GM21526 (cell line): ENCODE measurements around the gene LRRC8A.
"Not testable (repeated sequence)": the region's sequence is repeated elsewhere in the genome, so short reads cannot be mapped to it uniquely, and the experiment has no call there.

Experiments used
- ATAC-seq: cut with Tn5 transposase; IDR thresholded peaks from one replicate; pipeline ENCODE4 v1.9.1; 2021; ENCODE audit warnings: moderate library complexity; ENCODE audit not compliant: unreplicated experiment, low FRiP score

LRRC8A gene

GRCh38 chr9:128862401-128862851 lies 19.5 kb upstream of the LRRC8A start:
- no peak for ATAC-seq

- ATAC-seq = no peak
Measured at GRCh38 chr9:128863647-128864046, 18.3 kb upstream of the LRRC8A start.

DNA sequence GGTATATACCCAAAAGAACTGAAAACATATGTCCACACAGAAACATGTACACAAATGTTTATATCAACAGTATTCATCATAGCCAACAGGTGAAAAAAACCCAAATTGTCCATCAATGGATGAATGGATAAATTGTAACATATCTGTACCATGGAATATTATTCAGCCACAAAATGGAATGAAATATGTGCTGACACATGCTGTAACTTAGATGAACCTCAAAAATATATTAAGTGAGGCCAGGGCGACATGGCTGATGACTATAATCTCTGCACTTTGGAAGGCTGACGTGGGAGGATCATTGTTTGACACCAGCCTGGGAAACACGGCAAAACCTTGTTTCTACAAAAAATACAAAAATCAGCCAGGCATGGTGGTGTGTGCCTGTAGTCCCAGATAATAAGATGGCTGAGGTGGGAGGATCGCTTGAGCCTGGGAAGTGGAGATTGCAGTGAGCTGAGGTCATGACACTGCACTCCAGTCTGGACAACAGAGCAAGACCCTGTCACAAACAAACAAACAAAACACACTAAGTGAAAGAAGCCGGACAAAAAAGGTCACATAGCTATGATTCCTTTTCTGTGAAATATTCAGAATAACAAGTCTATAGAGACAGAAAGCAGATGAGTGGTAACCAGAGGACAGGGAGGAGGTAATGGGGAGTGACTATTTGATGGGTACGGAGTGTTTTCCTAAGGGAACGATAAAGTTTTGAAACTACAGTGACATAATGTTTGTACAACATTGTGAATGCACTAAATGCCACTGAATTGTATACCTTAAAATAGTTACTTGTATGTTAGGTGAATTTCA lies 11.6 kb upstream of the LRRC8A start:
- no peak for ATAC-seq

- ATAC-seq = not testable (repeated sequence)
Measured at GRCh38 chr9:128870941-128871265, 11.0 kb upstream of the LRRC8A start.

- no peak for ATAC-seq
Measured at GRCh38 chr9:128877852-128878251, 4.1 kb upstream of the LRRC8A start.

DNA sequence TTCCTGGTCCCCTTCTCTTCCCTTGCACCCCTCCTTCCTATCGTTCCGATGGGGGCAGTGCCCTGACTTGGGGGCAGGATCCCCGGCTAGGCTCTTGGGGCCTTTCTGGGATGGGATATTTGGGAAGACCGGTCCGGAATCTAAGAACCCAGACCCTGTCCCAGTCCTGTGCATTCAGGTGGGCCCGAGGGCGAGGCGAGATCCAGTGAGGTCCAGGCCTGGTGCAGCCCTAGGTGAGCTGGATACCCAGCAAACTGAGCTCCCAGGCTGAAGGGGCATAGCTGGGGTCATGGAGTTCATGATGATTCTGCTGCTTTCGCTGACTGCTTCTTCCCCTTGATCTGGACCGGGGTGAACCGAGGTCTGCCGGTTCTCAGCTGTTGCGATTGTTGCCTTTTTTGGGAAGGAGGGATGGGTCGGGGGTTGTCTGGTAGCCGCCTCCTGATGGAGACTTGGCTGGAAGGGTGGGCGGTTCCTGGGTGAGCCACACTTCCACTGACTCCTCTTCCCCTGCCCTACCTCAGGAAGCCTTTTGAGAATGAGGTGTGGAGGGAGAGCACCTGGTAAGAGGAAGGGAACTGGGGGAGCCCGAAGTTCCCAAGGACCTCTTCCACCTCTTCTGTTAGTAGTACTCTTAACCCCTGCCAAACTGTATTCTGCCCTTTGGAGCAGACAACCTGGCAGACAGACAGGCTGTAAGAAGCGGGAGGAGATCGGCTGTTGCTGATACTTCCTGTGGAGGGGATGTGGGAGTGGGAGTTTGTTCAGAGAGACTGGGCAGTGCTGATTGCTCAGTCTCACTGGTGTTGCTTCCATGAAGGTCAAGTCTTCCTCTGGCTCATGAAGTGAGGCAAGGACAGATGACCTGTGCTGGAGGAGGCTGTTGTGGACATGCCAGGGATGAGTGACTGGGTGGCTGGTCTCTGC lies 1.0 kb downstream of the LRRC8A start:
- no peak for ATAC-seq

DNA sequence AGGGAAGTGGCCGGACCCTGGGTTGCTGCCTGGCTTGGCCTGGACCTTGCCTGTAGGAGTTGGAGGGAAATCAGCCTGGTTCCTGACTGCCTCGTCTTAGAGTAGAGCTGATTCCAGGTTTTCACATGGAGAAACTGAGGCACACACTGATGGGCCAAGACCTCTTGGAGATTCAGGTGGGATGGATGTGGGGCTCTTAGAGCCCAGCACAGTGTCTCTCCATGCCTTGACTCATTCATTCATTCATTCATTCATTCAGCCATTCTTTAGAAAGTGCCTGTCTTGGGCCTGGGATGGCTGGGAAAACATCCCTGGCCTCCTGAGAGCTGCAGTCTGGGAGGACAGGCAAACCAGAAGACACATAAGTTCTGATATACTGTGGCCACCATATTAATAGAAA lies 2.2 kb downstream of the LRRC8A start:
- no peak for ATAC-seq

GRCh38 chr9:128885376-128885775 lies 3.4 kb downstream of the LRRC8A start:
- no peak for ATAC-seq

DNA sequence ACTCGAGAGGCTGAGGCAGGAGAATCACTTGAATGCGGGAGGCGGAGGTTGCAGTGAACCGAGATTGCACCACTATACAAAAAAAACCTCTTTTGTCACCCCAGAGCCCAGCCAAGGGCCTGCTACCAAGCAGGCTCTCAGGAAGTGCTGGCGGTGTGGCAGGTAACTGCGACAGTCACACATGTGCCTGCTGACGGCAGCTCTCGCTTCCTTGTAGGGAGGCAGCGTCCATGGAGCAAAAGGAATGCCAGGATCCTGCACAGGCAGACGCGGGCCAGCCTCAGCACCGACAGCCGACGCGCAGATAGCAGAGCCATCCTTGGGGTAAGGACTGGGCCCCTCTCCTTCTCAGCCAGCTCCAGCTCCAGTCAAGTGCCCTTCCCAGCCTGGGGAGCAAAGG lies 3.9 kb downstream of the LRRC8A start:
- ATAC-seq = no peak

DNA sequence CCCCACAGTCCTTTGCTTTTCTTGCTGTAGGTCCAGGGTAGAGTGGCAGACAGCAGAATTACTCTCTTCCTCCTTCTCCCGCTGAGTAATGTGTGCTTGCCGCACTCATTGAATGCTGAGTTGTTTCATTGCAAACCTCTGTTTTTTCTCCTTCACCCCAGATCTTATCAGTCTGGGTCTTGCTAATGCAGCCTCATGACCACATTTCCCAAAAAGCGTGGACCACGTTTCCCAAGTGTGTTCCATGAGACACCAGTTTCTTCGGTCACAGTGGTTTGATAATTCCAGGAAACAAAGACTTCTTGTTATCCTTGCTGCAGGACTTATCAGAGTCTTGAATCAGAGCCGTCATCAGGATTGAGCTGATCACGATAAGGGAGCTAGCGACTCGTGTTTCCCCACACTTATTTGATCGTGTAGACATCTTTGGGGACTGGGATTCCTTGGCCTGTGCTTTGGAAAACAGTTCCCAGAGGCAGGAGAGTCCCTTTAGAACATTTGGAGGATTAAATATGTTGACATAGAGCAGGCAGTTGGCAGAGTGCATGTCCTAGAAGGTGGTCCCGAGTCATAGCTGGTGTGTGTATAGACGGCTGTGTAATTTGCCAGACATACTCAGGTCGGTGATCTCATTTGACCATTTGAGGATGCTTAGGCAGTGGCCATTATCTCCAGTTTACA lies 4.4 kb downstream of the LRRC8A start:
- no peak for ATAC-seq

DNA sequence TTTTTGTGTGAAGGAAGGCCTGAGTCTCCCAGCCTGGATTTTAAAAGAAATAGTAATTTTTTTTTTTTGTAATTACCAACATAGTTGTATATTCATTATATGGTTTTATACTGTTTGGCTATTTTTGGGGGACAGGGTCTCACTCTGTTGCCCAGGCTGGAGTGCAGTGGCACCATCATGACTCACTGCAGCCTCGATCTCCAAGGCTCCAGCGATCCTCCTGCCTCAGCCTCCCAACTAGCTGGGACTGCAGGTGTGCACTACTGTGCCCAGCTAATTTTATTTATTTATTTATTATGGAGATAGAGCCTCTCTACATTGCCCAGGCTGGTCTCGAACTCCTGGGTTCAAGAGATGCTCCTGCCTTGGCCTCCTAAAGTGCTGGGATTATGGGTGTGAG lies 5.1 kb downstream of the LRRC8A start:
- ATAC-seq = no peak

DNA sequence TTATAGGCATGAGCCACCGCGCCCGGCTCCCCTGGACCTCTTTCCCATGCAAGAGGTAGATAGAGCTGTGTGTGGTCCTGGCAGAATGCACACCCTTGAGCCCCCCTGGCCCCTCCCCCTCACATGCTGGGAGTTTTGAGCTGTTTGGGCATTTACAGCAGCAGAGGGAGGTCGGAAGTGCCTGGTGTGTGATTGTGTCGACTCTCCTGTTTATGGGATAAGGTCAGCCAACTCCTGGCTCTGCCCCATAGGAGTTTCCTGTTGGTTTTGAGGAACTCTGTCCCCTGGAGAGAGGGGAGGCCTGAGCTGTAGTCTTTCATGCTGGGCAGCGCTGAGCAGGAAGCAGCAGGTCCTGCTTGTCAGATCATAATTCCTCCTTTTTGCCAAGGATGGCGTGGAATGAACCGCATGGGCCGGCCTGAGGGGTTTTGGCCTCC lies 6.0 kb downstream of the LRRC8A start:
- ATAC-seq = no peak

- ATAC-seq = no peak
Measured at GRCh38 chr9:128891321-128892220, 9.6 kb downstream of the LRRC8A start.

DNA sequence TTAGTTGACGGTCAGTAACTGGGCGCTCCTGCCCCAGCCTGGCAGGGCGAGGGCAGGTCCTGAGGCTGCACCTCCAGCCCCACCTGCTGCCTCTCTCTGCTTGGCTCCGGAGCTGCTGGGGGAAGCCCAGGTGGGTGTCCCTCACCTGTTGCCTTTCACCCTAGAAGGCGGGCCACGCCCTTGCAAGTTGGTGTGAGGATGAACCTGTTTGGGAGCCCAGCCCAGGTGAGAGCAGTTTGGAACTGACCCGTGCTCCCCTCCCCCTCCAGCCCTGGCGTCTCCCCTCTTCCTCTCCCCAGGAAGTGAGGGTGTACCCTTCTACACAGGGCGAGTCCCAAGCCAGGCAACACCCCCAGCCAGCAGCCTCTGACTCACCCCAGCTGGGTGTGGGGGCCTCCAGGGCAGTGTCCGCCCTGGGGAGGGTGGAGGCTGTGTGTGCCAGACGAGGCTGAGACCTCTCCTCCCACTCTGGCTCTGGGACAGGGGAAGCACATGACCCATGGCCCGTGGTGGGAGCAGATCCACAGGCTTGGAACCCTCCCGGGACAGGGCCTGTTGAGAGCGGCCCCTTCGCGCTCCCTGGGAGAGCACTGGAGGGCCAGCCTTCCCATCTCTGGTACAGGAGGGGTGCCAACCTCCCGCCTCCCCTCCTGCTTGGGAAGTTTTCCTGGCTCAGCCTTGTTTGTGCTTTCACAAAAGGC lies 10.4 kb downstream of the LRRC8A start:
- ATAC-seq = no peak

- no peak for ATAC-seq
Measured at GRCh38 chr9:128893354-128893753, 11.4 kb downstream of the LRRC8A start.

GRCh38 chr9:128894764-128895163 lies 12.8 kb downstream of the LRRC8A start:
- no peak for ATAC-seq

DNA sequence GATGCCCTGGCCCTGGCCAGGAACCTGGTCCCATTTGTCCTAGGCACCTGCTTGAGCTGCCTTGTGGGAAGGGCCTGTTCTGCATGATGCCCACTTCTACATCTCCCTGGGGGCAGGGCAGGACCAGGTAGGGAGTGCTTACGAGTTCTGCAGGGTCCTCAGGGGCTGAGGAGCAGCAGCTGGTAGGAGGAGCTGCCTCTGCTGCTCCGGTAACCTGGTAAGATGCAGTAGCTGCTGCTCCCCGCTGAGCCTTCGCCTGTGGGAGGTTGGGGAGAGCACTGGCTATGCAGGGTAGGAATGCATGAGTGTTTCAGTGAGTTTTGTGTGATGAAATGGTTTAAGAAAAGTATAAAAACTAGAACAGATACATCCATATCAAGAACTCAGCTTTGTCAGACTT lies 13.6 kb downstream of the LRRC8A start:
- ATAC-seq = no peak

- ATAC-seq = no peak
Measured at GRCh38 chr9:128898382-128898781, 16.4 kb downstream of the LRRC8A start.

DNA sequence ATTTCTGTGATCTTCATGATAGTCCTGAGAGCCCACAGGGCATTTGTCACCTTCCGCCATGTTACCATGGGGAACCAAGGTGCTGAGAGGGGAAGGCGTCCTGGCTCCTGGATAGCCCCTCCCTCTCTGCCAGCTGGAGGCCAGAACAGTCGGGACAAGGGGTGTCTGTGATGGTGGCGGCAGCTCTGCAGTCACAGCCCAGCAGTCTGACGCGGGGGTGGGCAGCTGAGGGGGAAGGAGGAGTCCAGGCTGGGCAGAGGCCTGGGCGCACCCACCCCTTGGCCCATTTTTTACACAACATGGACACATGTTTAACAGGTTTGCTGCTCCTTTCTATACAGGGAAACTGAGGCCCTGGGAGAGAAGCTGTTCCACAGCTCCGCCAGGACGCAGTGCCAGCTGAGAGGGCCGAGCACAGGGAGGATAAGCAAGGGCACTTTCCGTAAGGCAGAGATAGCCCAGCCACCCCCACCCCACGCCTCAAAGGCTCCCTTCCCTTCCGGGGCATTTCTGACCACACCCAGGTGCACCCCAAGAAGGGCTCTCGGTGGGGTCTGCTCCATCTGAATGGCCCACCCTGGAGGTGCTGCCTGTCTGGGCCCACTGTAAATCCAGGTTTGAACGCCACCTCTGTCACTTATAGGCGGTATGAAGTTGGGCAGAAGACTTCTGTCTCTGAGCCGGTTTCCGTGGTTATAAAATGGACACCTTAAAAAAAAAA lies 17.1 kb downstream of the LRRC8A start:
- no peak for ATAC-seq
